Endothelial cell of umbilical vein (primary cell): Measurements from ENCODE around the gene CREB3L2. TPM values are rescaled to one million over a fixed set of nuclear protein-coding genes. Genes with fewer than 3 reads are reported as not detected.

Source experiments
- BruUV-seq: library from RNA; stranded (reverse); fragments of 400-500 nt; replicated peaks from 2 replicates; lab custom pipeline; 2021; lab: Mats Ljungman, UMichigan
- CTCF ChIA-PET: fragments of 300-600, 350-600 bp; sonication (Branson Sonifier 250); formaldehyde crosslinking; loops from one replicate; lab custom pipeline; 2021; ENCODE audit warnings: antibody characterized with exemption, inconsistent platforms; lab: Charles Lee
- POLR2A ChIA-PET: fragments of 300-600, 350-600 bp; sonication (Branson Sonifier 250); formaldehyde crosslinking; loops from one replicate; lab custom pipeline; 2021; ENCODE audit warnings: antibody characterized with exemption, inconsistent platforms; lab: Charles Lee
- DNase-seq: peaks from one replicate; pipeline ENCODE4 v3.0.0-alpha.2; 2011; ENCODE audit warnings: low read depth, low spot score
- FAIRE-seq: peaks from 2 replicates; lab custom pipeline; 2011; peaks lifted over from hg19 to GRCh38; lab: Jason Lieb, UNC
- H2AFZ ChIP-seq: 2 replicates; pipeline ENCODE4 v1.6.0; 2012; ENCODE audit warnings: low read depth, low read length, control low read depth, inconsistent platforms
- H3K27ac ChIP-seq: 2 replicates; pipeline ENCODE4 v1.5.1; 2011; ENCODE audit warnings: low read depth, mild to moderate bottlenecking, control low read depth, low read length, moderate library complexity; ENCODE audit not compliant: insufficient read depth
- H3K27me3 ChIP-seq, 2 experiments: 2 replicates each; pipeline versions ENCODE4 v1.6.0 to v1.6.1; 2011; ENCODE audit warnings: low read length in 2 of 2, mixed read lengths in 1 of 2; ENCODE audit not compliant: control insufficient read depth in 2 of 2, insufficient read depth in 2 of 2
- H3K36me3 ChIP-seq, 2 experiments: 2 replicates in 1 of 2; 3 replicates in 1 of 2; pipeline ENCODE4 v1.5.1; 2011; ENCODE audit warnings: low read length in 2 of 2, mild to moderate bottlenecking in 1 of 2, moderate library complexity in 1 of 2; ENCODE audit not compliant: control insufficient read depth in 2 of 2, insufficient read depth in 2 of 2; ENCODE audit errors: extremely low read depth in 1 of 2
- H3K4me1 ChIP-seq: 3 replicates; pipeline ENCODE4 v1.5.1; 2011; ENCODE audit warnings: mild to moderate bottlenecking, low read length; ENCODE audit not compliant: control insufficient read depth, insufficient read depth; ENCODE audit errors: extremely low read depth
- H3K4me2 ChIP-seq: 2 replicates; pipeline ENCODE4 v1.6.1; 2011; ENCODE audit warnings: low read length, control low read depth, mixed read lengths; ENCODE audit not compliant: insufficient read depth
- H3K4me3 ChIP-seq, 3 experiments: fragments of 200-600 bp in 1 of 3; sonication (generic), shearing (Covaris generic) in 1 of 3; replicated peaks in 1 of 3; 2 replicates each; pipeline ENCODE4 v1.5.1; 2011 to 2016; ENCODE audit warnings: control low read depth in 3 of 3, low read length in 3 of 3, mild to moderate bottlenecking in 2 of 3, inconsistent platforms in 1 of 3, low read depth in 1 of 3, moderate library complexity in 1 of 3; ENCODE audit not compliant: insufficient read depth in 1 of 3
- H3K79me2 ChIP-seq: 2 replicates; pipeline ENCODE4 v1.6.0; 2012; ENCODE audit warnings: low read length, inconsistent platforms; ENCODE audit not compliant: control insufficient read depth, insufficient read depth
- H3K9ac ChIP-seq: replicated peaks from 2 replicates; pipeline ENCODE3; 2011; ENCODE audit warnings: low read length, control low read depth; ENCODE audit not compliant: insufficient read depth; ENCODE audit errors: extremely low read depth
- H3K9me1 ChIP-seq: replicated peaks from 3 replicates; pipeline ENCODE4 v1.6.0; 2011; ENCODE audit warnings: mild to moderate bottlenecking, low read length; ENCODE audit not compliant: control insufficient read depth, insufficient read depth; ENCODE audit errors: extremely low read depth
- H3K9me3 ChIP-seq: replicated peaks from 2 replicates; pipeline ENCODE4 v1.5.1; 2012; ENCODE audit warnings: low read length, inconsistent platforms; ENCODE audit not compliant: control insufficient read depth, insufficient read depth
- H4K20me1 ChIP-seq: replicated peaks from 2 replicates; pipeline ENCODE3; 2011; ENCODE audit warnings: mild to moderate bottlenecking, low read length; ENCODE audit not compliant: control insufficient read depth, insufficient read depth; ENCODE audit errors: extremely low read depth
- CTCF ChIP-seq, 2 donors: IDR thresholded peaks; 1 replicate in 1 of 2; 2 replicates in 1 of 2; pipeline ENCODE4 v1.5.1; 2011; ENCODE audit warnings: low read length in 2 of 2, mild to moderate bottlenecking in 2 of 2, moderate library complexity in 2 of 2, control low read depth in 1 of 2, inconsistent platforms in 1 of 2, low read depth in 1 of 2; ENCODE audit not compliant: insufficient read depth in 1 of 2; ENCODE audit errors: extremely low read depth in 1 of 2
- EZH2 ChIP-seq: IDR thresholded peaks from 2 replicates; pipeline ENCODE4 v1.6.1; 2012; ENCODE audit warnings: borderline replicate concordance, low read depth, mild to moderate bottlenecking, moderate library complexity, low read length, inconsistent platforms; ENCODE audit not compliant: severe bottlenecking
- FOS ChIP-seq: IDR thresholded peaks from 2 replicates; pipeline ENCODE4 v1.6.1; 2011; ENCODE audit warnings: mild to moderate bottlenecking, low read length, moderate library complexity, borderline replicate concordance; ENCODE audit not compliant: insufficient read depth
- GATA2 ChIP-seq: IDR thresholded peaks from 2 replicates; pipeline ENCODE4 v1.7.0; 2011; ENCODE audit warnings: low read depth, mild to moderate bottlenecking, moderate library complexity, mixed read lengths, low read length; ENCODE audit not compliant: insufficient read length, insufficient read depth
- JUN ChIP-seq: IDR thresholded peaks from 2 replicates; pipeline ENCODE4 v1.6.1; 2011; ENCODE audit warnings: borderline replicate concordance, low read depth; ENCODE audit not compliant: insufficient read length, insufficient read depth
- MAX ChIP-seq: IDR thresholded peaks from 2 replicates; pipeline ENCODE4 v1.6.1; 2011; ENCODE audit not compliant: insufficient read depth, insufficient read length
- MYC ChIP-seq: IDR thresholded peaks from one replicate; pipeline ENCODE4 v1.6.1; 2011; ENCODE audit warnings: mild to moderate bottlenecking, low read depth, low read length
- POLR2A ChIP-seq: IDR thresholded peaks from 2 replicates; pipeline ENCODE4 v1.6.1; 2012; ENCODE audit warnings: low read depth, mild to moderate bottlenecking, control low read depth, low read length
- POLR2AphosphoS5 ChIP-seq: IDR thresholded peaks from 2 replicates; pipeline ENCODE4 v1.6.1; 2012; ENCODE audit warnings: low read depth, mild to moderate bottlenecking, control low read depth, low read length, moderate library complexity; ENCODE audit not compliant: insufficient read depth
- dilution Hi-C: fragments of 300-500 bp; cut with MboI; formaldehyde crosslinking; loops from one replicate; pipeline ENCODE4 v1.15.0; 2019; ENCODE audit warnings: low sequenced_read_pairs; ENCODE audit not compliant: extremely low pct_ligation_motif_present
- intact Hi-C: fragments of 100-400 bp; cut with micrococcal nuclease; formaldehyde crosslinking; loops from one replicate; pipeline ENCODE4 v1.10.0; 2022
- polyA plus RNA-seq, 4 experiments: library from polyadenylated mRNA; depleted of rRNA in 3 of 4; stranded (reverse) in 3 of 4; unstranded in 1 of 4; fragments of >200 nt; gene quantifications; 2 replicates each; pipeline versions ENCODE4 v1.2.1 to v1.2.3, GENCODE V29; 2011 to 2012; ENCODE audit warnings: missing spikeins in 1 of 4
- total RNA-seq: library from RNA; stranded (reverse); gene quantifications from 2 replicates; pipeline ENCODE4 v1.2.3, GENCODE V29; 2021

CREB3L2 gene
- total and polyA plus RNA-seq, 2 donors (not counting 3 experiments of a cell fraction or from before 2014, with no cell fraction given) = 32.1 to 93.4 TPM

- no peaks in the 10 kb centered on the region for H3K27me3 ChIP-seq
- dilution Hi-C loops (no loop called here), intact Hi-C loops (no loop called here)
- H3K4me1 ChIP-seq = no peaks in the 10 kb centered on the region
- H3K4me2 ChIP-seq = no peak overlapping the region
- no peak overlapping the region for H3K9ac ChIP-seq
- no peaks in the 10 kb centered on the region for H4K20me1 ChIP-seq
- no peaks in the 10 kb centered on the region for H3K9me1 ChIP-seq
- DNase-seq (no peak), FAIRE-seq (no peak)
- TF ChIP-seq EZH2 = no peak
- no peak for TF ChIP-seq POLR2A
- TF ChIP-seq GATA2 = no peak
- no peak for TF ChIP-seq JUN
- TF ChIP-seq POLR2AphosphoS5 = no peak
- TF ChIP-seq FOS = no peak
- no peak for TF ChIP-seq MAX
- TF ChIP-seq MYC = no peak
- TF ChIP-seq CTCF (IDR thresholded peaks at IDR 0.05; ENCODE audit: extremely low read depth in 1 of 2, insufficient read depth in 1 of 2, low read depth in 1 of 2, low read length in 2 of 2) = no peak
- no peak overlapping the region for H3K4me3 ChIP-seq
- POLR2A ChIA-PET = no interaction called here
- no TSS peak for BruUV-seq
- H2AFZ ChIP-seq = no peak overlapping the region
- no peaks in the 10 kb centered on the region for H3K79me2 ChIP-seq
- H3K27ac ChIP-seq = no peak overlapping the region
- CTCF ChIA-PET = interaction anchor here (1.5 to 1.8 kb wide), 2 partner anchors 59 to 705 kb away, joined by 3 to 4 read pairs; no protein-coding TSS in a partner anchor
- H3K36me3 ChIP-seq = no peaks in the 10 kb centered on the region
- H3K9me3 ChIP-seq = no peaks in the 10 kb centered on the region
Observed at GRCh38 chr7:138033241-138033640, 31.4 kb upstream of the CREB3L2 start.
